HUES48 (cell line): ENCODE data around the gene HIGD1A.

Experiments used
- H3K27ac ChIP-seq: one replicate; pipeline ENCODE4 v1.7.0; 2013; ENCODE audit warnings: low read depth, low read length, inconsistent platforms
- H3K27me3 ChIP-seq: 2 replicates; pipeline ENCODE4 v1.6.1; 2013; ENCODE audit warnings: mild to moderate bottlenecking, low read length; ENCODE audit not compliant: control insufficient read depth, insufficient read depth
- H3K36me3 ChIP-seq: 2 replicates; pipeline ENCODE4 v1.6.1; 2013; ENCODE audit warnings: low read length; ENCODE audit not compliant: control insufficient read depth, insufficient read depth
- H3K4me1 ChIP-seq: 2 replicates; pipeline ENCODE4 v1.6.1; 2013; ENCODE audit warnings: mild to moderate bottlenecking, low read length; ENCODE audit not compliant: control insufficient read depth, insufficient read depth
- H3K4me3 ChIP-seq: 2 replicates; pipeline ENCODE4 v1.5.1; 2013; ENCODE audit warnings: mild to moderate bottlenecking, low read depth, low read length
- H3K9ac ChIP-seq: 2 replicates; pipeline ENCODE4 v1.6.1; 2013; ENCODE audit warnings: mild to moderate bottlenecking, low read depth, low read length, moderate library complexity
- H3K9me3 ChIP-seq: 2 replicates; pipeline ENCODE4 v1.6.1; 2013; ENCODE audit warnings: low read length; ENCODE audit not compliant: control insufficient read depth, insufficient read depth

HIGD1A gene

GRCh38 chr3:42843713-42844411 is 39.6 kb upstream of the HIGD1A start:
- no peak overlapping the region for H3K4me3 ChIP-seq
- peaks cover 6% of the 10 kb centered on the region for H3K4me1 ChIP-seq
- H3K9me3 ChIP-seq = no peaks in the 10 kb centered on the region
- no peaks in the 10 kb centered on the region for H3K36me3 ChIP-seq
- no peak overlapping the region for H3K27ac ChIP-seq
- no peak overlapping the region for H3K9ac ChIP-seq
- H3K27me3 ChIP-seq = no peaks in the 10 kb centered on the region

- Histone ChIP-seq H3K4me3 (no peak overlapping the region), H3K27me3 (no peaks in the 10 kb centered on the region), H3K36me3 (no peaks in the 10 kb centered on the region), H3K9ac (no peak overlapping the region), H3K27ac (no peak overlapping the region), H3K4me1 (peaks cover 6% of the 10 kb centered on the region), H3K9me3 (no peaks in the 10 kb centered on the region)
Measured at GRCh38 chr3:42841332-42841731, 37.0 kb upstream of the HIGD1A start.

- no peak overlapping the region for H3K4me3 ChIP-seq
- H3K9ac ChIP-seq = no peak overlapping the region
Measured at GRCh38 chr3:42839616-42840015, 35.3 kb upstream of the HIGD1A start.

GRCh38 chr3:42838571-42838970 is 34.3 kb upstream of the HIGD1A start:
- Histone ChIP-seq H3K4me3 (no peak overlapping the region), H3K27me3 (no peaks in the 10 kb centered on the region), H3K9me3 (no peaks in the 10 kb centered on the region), H3K9ac (no peak overlapping the region), H3K27ac (no peak overlapping the region), H3K4me1 (no peaks in the 10 kb centered on the region), H3K36me3 (no peaks in the 10 kb centered on the region)

More at GRCh38 chr3:42839616-42840015, 35.3 kb upstream of the HIGD1A start:
- Histone ChIP-seq H3K27me3 (no peaks in the 10 kb centered on the region), H3K9me3 (no peaks in the 10 kb centered on the region), H3K4me1 (peaks cover 6% of the 10 kb centered on the region), H3K27ac (no peak overlapping the region), H3K36me3 (no peaks in the 10 kb centered on the region)

GRCh38 chr3:42836150-42837123 is 32.1 kb upstream of the HIGD1A start:
- no peaks in the 10 kb centered on the region for H3K36me3 ChIP-seq
- H3K9ac ChIP-seq = no peak overlapping the region
- no peak overlapping the region for H3K27ac ChIP-seq
- 0 out of 2 replicates have a peak, but pooled peaks cover 3% of the 10 kb centered on the region for H3K4me1 ChIP-seq
- no peaks in the 10 kb centered on the region for H3K27me3 ChIP-seq
- H3K4me3 ChIP-seq = no peak overlapping the region
- H3K9me3 ChIP-seq = no peaks in the 10 kb centered on the region

- Histone ChIP-seq H3K4me3 (peak overlapping the region; percentile 32), H3K27ac (no peak overlapping the region), H3K9ac (peak overlapping the region; percentile 41; the same call in 1 of the 2 replicates), H3K27me3 (no peaks in the 10 kb centered on the region), H3K4me1 (peaks cover 12% of the 10 kb centered on the region), H3K9me3 (no peaks in the 10 kb centered on the region), H3K36me3 (no peaks in the 10 kb centered on the region)
Measured at GRCh38 chr3:42831321-42831713, 27.0 kb upstream of the HIGD1A start.

GRCh38 chr3:42830437-42831320 is 26.4 kb upstream of the HIGD1A start:
- H3K9ac ChIP-seq = peak overlapping the region; percentile 41; the same call in 1 of the 2 replicates
- H3K27me3 ChIP-seq = no peaks in the 10 kb centered on the region
- peaks cover 12% of the 10 kb centered on the region for H3K4me1 ChIP-seq
- no peaks in the 10 kb centered on the region for H3K36me3 ChIP-seq
- peak overlapping the region; percentile 32 for H3K4me3 ChIP-seq
- H3K9me3 ChIP-seq = no peaks in the 10 kb centered on the region
- H3K27ac ChIP-seq = no peak overlapping the region

- Histone ChIP-seq H3K4me1 (peaks cover 12% of the 10 kb centered on the region), H3K36me3 (no peaks in the 10 kb centered on the region), H3K9ac (no peak overlapping the region), H3K9me3 (no peaks in the 10 kb centered on the region), H3K27me3 (no peaks in the 10 kb centered on the region), H3K27ac (no peak overlapping the region), H3K4me3 (no peak overlapping the region)
Measured at GRCh38 chr3:42829628-42830436, 25.5 kb upstream of the HIGD1A start.

GRCh38 chr3:42829083-42829627 is 24.9 kb upstream of the HIGD1A start:
- Histone ChIP-seq H3K9me3 (no peaks in the 10 kb centered on the region), H3K9ac (no peak overlapping the region), H3K4me1 (peaks cover 12% of the 10 kb centered on the region), H3K27ac (no peak overlapping the region), H3K27me3 (no peaks in the 10 kb centered on the region), H3K36me3 (no peaks in the 10 kb centered on the region), H3K4me3 (no peak overlapping the region)

GRCh38 chr3:42827654-42828053 is 23.4 kb upstream of the HIGD1A start:
- H3K36me3 ChIP-seq = no peaks in the 10 kb centered on the region
- no peak overlapping the region for H3K9ac ChIP-seq
- no peak overlapping the region for H3K4me3 ChIP-seq
- H3K27me3 ChIP-seq = no peaks in the 10 kb centered on the region
- H3K4me1 ChIP-seq = peaks cover 12% of the 10 kb centered on the region
- H3K9me3 ChIP-seq = no peaks in the 10 kb centered on the region
- no peak overlapping the region for H3K27ac ChIP-seq
